Naive thymus-derived CD4-positive, alpha-beta T cell (primary cell): ENCODE data around the gene DBH. TPM values are rescaled to one million over a fixed set of nuclear protein-coding genes. Genes with fewer than 3 reads are reported as not detected.

Source experiments
- ATAC-seq: fragments of 150-1000 bp; cut with Tn5 transposase; 2 replicates; pipeline ENCODE4 v1.10.0; 2021; ENCODE audit warnings: mild to moderate bottlenecking, moderate library complexity
- CTCF ChIA-PET: fragments of 350-600 bp; sonication (Branson Sonifier 250); formaldehyde crosslinking; loops from one replicate; lab custom pipeline; 2021; ENCODE audit warnings: antibody characterized with exemption; lab: Charles Lee
- POLR2A ChIA-PET: fragments of 350-600 bp; sonication (Branson Sonifier 250); formaldehyde crosslinking; loops from one replicate; lab custom pipeline; 2021; ENCODE audit warnings: antibody characterized with exemption, inconsistent platforms; lab: Charles Lee
- DNase-seq, 9 donors: peaks; one replicate each; pipeline versions ENCODE4 v3.0.0 to v3.0.0-alpha.2; 2020 to 2022; ENCODE audit warnings: mixed read lengths in 1 of 9
- H3K27ac ChIP-seq: one replicate; pipeline ENCODE4 v1.7.0; 2013; ENCODE audit warnings: mild to moderate bottlenecking, low read depth, low read length, moderate library complexity
- H3K27me3 ChIP-seq, 2 donors: one replicate each; pipeline ENCODE4 v1.7.0; 2013; ENCODE audit warnings: low read length in 2 of 2, mild to moderate bottlenecking in 2 of 2, moderate library complexity in 2 of 2; ENCODE audit not compliant: control insufficient read depth in 2 of 2, insufficient read depth in 2 of 2
- H3K36me3 ChIP-seq, 3 experiments: 1 replicate in 2 of 3; 2 replicates in 1 of 3; pipeline ENCODE4 v1.7.0; 2013; ENCODE audit warnings: low read length in 3 of 3, mild to moderate bottlenecking in 3 of 3, moderate library complexity in 1 of 3; ENCODE audit not compliant: insufficient read depth in 3 of 3, control insufficient read depth in 2 of 3
- H3K4me1 ChIP-seq, 2 donors: one replicate each; pipeline ENCODE4 v1.7.0; 2013; ENCODE audit warnings: low read length in 2 of 2, mild to moderate bottlenecking in 2 of 2, moderate library complexity in 1 of 2; ENCODE audit not compliant: control insufficient read depth in 2 of 2, insufficient read depth in 2 of 2
- H3K4me3 ChIP-seq: 2 replicates; pipeline ENCODE4 v1.7.0; 2013; ENCODE audit warnings: mild to moderate bottlenecking, low read length
- H3K9me3 ChIP-seq, 3 experiments: 1 replicate in 2 of 3; 2 replicates in 1 of 3; pipeline ENCODE4 v1.7.0; 2013; ENCODE audit warnings: low read length in 3 of 3; ENCODE audit not compliant: control insufficient read depth in 2 of 3
- H3K27ac Mint-ChIP-seq, 9 donors: one replicate each; pipeline ENCODE4 v1.8.0; 2020 to 2022; ENCODE audit warnings: mixed read lengths in 9 of 9, mild to moderate bottlenecking in 8 of 9, moderate library complexity in 5 of 9, inconsistent platforms in 2 of 9
- H3K27me3 Mint-ChIP-seq, 5 donors: one replicate each; pipeline ENCODE4 v1.8.0; 2021 to 2022; ENCODE audit warnings: mixed read lengths in 5 of 5, mild to moderate bottlenecking in 1 of 5
- H3K36me3 Mint-ChIP-seq, 5 donors: one replicate each; pipeline ENCODE4 v1.8.0; 2020 to 2022; ENCODE audit warnings: mixed read lengths in 5 of 5, mild to moderate bottlenecking in 3 of 5, inconsistent platforms in 1 of 5
- H3K4me1 Mint-ChIP-seq, 7 donors: one replicate each; pipeline ENCODE4 v1.8.0; 2020 to 2022; ENCODE audit warnings: mixed read lengths in 7 of 7, mild to moderate bottlenecking in 3 of 7, inconsistent platforms in 1 of 7
- H3K4me3 Mint-ChIP-seq, 10 donors: one replicate each; pipeline ENCODE4 v1.8.0; 2020 to 2022; ENCODE audit warnings: mild to moderate bottlenecking in 10 of 10, mixed read lengths in 10 of 10, moderate library complexity in 6 of 10, inconsistent platforms in 2 of 10
- H3K9me3 Mint-ChIP-seq, 11 donors: one replicate each; pipeline ENCODE4 v1.8.0; 2020 to 2022; ENCODE audit warnings: mixed read lengths in 11 of 11, mild to moderate bottlenecking in 4 of 11, inconsistent platforms in 1 of 11, moderate library complexity in 1 of 11
- intact Hi-C, 2 donors: fragments of 100-400 bp; cut with micrococcal nuclease; formaldehyde crosslinking; loops; one replicate each; pipeline ENCODE4 v1.15.1; 2023
- polyA plus RNA-seq, 2 donors: library from polyadenylated mRNA; unstranded; fragments of 300-500 nt; fragmentation: Illumina TruSeq; gene quantifications; one replicate each; pipeline ENCODE4 v1.2.3, GENCODE V29; 2021
- total RNA-seq, 6 experiments: library from RNA in 5 of 6; stranded (reverse) in 5 of 6; gene quantifications; 1 replicate in 5 of 6; 2 replicates in 1 of 6; pipeline ENCODE4 v1.2.3 and lab custom pipeline; 2021 to 2026

The DBH gene
- total and polyA plus RNA-seq, 7 experiments from 2014 or later = 0.08 to 1.2 (median 0.17) TPM; not detected in 1

DNA sequence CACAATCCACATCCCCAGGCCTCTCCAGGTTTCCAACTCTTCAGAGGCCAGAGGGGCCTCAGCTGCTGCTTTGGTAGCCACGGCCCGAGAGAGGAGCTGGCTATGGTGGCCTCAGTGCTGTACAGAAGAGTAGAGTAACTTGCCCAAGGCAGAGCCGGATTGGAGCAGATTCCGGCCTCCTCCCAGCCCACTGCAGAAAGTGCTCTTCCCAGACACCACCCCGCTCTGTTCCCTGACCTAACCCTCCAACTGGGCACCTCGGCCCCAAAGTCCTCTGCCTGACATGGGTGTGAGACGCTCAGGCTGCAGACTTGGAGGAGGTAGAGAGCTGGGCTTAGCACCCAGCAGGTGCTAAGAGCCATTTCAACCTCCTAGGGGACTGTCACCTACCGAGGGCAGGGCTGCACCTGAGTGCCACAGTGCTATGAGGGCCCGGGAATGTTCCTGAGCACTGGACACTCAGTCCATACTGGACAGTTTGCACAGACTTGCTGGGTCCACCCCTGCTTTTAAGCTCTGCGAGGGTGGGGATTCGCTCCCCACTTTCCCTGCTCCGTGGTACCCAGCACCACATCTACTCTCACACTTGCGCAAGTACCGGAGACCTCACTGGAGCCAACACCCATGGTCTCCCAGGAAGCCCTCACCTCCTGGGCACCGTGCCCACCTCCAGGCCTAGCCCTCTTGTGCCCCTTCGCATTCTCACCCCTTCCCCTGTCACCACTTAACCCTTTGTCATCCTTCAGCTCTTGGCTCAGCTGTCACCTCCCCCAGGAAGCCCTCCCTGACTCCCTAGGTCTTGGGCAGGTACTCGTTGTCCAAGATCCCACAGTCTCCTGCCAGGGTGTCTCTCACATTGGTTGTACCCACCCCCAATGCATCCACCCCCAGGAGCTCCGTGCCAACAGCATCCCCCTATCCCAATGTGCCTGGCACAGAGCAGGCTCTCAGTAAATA, 49.8 kb downstream of the DBH start:
- Mint-ChIP-seq H3K27me3 (no peaks in the 10 kb centered on the region), H3K36me3 (peaks cover 0 to 7% (median 0%) of the 10 kb centered on the region in 5 donors), H3K27ac (peak overlapping the region; percentile 58 to 100 (median 99)), H3K4me3 (peak overlapping the region in 1 of 10 donors; percentile 21), H3K9me3 (peaks cover 0 to 3% (median 0%) of the 10 kb centered on the region in 11 donors), H3K4me1 (peaks cover 10 to 50% (median 33%) of the 10 kb centered on the region in 7 donors)
- H3K4me1 ChIP-seq = peaks cover 28 to 44% of the 10 kb centered on the region in 2 donors
- no peaks in the 10 kb centered on the region for H3K9me3 ChIP-seq
- CTCF ChIA-PET = interaction anchor here (0.5 to 4.6 kb wide), 3 partner anchors 16 to 54 kb away, joined by 3 to 29 read pairs (median 3); no protein-coding TSS in a partner anchor
- POLR2A ChIA-PET = interaction anchor here (1.2 to 18.3 kb wide), 4 partner anchors 9 to 30 kb away, joined by 3 to 448 read pairs (median 6); no protein-coding TSS in a partner anchor
- H3K4me3 ChIP-seq = no peak overlapping the region
- H3K36me3 ChIP-seq = peaks cover 0 to 19% (median 0%) of the 10 kb centered on the region in 3 experiments
- H3K27ac ChIP-seq = peak overlapping the region; percentile 95
- H3K27me3 ChIP-seq = no peaks in the 10 kb centered on the region
- intact Hi-C loops = no loop called here
- ATAC-seq (no peak), DNase-seq (no peak)

GRCh38 chr9:133686642-133687575, 50.7 kb downstream of the DBH start:
- no peaks in the 10 kb centered on the region for H3K27me3 ChIP-seq
- peaks cover 28 to 36% of the 10 kb centered on the region in 2 donors for H3K4me1 ChIP-seq
- no peak overlapping the region for H3K27ac ChIP-seq
- ATAC-seq (no peak), DNase-seq (no peak)
- H3K36me3 ChIP-seq = peaks cover 0 to 23% (median 0%) of the 10 kb centered on the region in 3 experiments
- ChIA-PET POLR2A (interaction anchor here (1.3 to 18.3 kb wide), 3 partner anchors 10 to 19 kb away, joined by 3 to 448 read pairs (median 8); no protein-coding TSS in a partner anchor), CTCF (interaction anchor here (1.1 to 4.6 kb wide), 2 partner anchors 15 to 36 kb away, joined by 3 to 29 read pairs; no protein-coding TSS in a partner anchor)
- Mint-ChIP-seq H3K27ac (peak overlapping the region; percentile 36 to 100 (median 99)), H3K9me3 (peaks cover 0 to 2% (median 0%) of the 10 kb centered on the region in 11 donors), H3K4me3 (no peak overlapping the region), H3K4me1 (peaks cover 12 to 44% (median 27%) of the 10 kb centered on the region in 7 donors), H3K27me3 (no peaks in the 10 kb centered on the region), H3K36me3 (peaks cover 0 to 10% (median 0%) of the 10 kb centered on the region in 5 donors)
- intact Hi-C loops = no loop called here
- no peaks in the 10 kb centered on the region for H3K9me3 ChIP-seq
- H3K4me3 ChIP-seq = no peak overlapping the region

GRCh38 chr9:133687856-133688761, 51.9 kb downstream of the DBH start:
- Histone ChIP-seq H3K4me1 (peaks cover 17 to 24% of the 10 kb centered on the region in 2 donors), H3K27me3 (no peaks in the 10 kb centered on the region), H3K36me3 (peaks cover 0 to 30% (median 0%) of the 10 kb centered on the region in 3 experiments), H3K9me3 (no peaks in the 10 kb centered on the region), H3K27ac (no peak overlapping the region), H3K4me3 (no peak overlapping the region)
- intact Hi-C loops = no loop called here
- DNase-seq (no peak), ATAC-seq (no peak)
- peak overlapping the region in 7 of 9 donors; percentile 59 to 100 (median 80) for H3K27ac Mint-ChIP-seq
- H3K27me3 Mint-ChIP-seq = no peaks in the 10 kb centered on the region
- peaks cover 17 to 37% (median 23%) of the 10 kb centered on the region in 7 donors for H3K4me1 Mint-ChIP-seq
- H3K4me3 Mint-ChIP-seq = no peak overlapping the region
- ChIA-PET POLR2A (interaction anchor here (2.3 to 18.3 kb wide), 2 partner anchors 11 to 18 kb away, joined by 8 to 448 read pairs; no protein-coding TSS in a partner anchor), CTCF (no interaction called here)
- H3K36me3 Mint-ChIP-seq = peaks cover 0 to 12% (median 0%) of the 10 kb centered on the region in 5 donors
- no peaks in the 10 kb centered on the region for H3K9me3 Mint-ChIP-seq

DNA sequence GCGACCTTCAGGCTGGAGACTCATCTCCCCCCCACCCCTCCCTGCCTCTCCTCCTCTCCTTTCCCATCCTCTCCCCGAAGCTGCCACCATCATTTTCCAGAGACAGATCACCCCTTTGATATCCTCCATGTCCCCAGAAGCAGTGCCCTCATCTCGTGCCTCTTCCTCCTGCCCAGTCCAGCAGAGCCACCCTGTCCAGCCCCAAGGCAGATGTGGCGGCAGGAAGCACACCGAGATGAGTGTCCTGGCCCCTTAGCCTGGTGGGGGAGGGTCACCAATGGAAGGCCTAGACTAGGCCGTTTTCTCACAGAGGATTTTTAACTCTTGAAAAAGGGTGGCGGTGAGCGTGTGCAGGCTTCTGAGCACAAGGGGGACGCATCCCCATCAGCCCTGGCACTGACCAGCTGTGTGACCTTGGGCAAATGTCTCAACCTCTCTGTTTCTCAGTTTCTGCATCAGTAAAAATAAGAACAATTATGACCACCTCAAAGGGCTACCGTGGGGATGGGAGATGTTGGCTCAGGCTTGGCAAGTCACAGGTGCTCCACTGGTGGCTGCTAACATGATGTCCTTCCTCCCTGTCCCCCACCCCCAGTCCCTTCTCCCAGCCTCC, 53.1 kb downstream of the DBH start:
- POLR2A ChIA-PET = interaction anchor here (18.3 kb wide), 1 partner anchor 17 kb away, joined by 448 read pairs; no protein-coding TSS in a partner anchor
- H3K27ac Mint-ChIP-seq = peak overlapping the region in 3 of 9 donors; percentile 52 to 73 (median 72)
- no peak for ATAC-seq

GRCh38 chr9:133690081-133690561, 54.0 kb downstream of the DBH start:
- H3K27me3 ChIP-seq = no peaks in the 10 kb centered on the region
- H3K36me3 Mint-ChIP-seq = peaks cover 0 to 28% (median 6%) of the 10 kb centered on the region in 5 donors
- H3K4me3 ChIP-seq = no peak overlapping the region
- POLR2A ChIA-PET = interaction anchor here (0.5 to 18.3 kb wide), 2 partner anchors 16 to 179 kb away, joined by 3 to 448 read pairs; no protein-coding TSS in a partner anchor
- peaks cover 0 to 48% (median 0%) of the 10 kb centered on the region in 3 experiments for H3K36me3 ChIP-seq
- H3K4me3 Mint-ChIP-seq = no peak overlapping the region
- H3K4me1 Mint-ChIP-seq = peaks cover 4 to 19% (median 13%) of the 10 kb centered on the region in 7 donors
- H3K9me3 Mint-ChIP-seq = no peaks in the 10 kb centered on the region
- no peak overlapping the region for H3K27ac ChIP-seq
- peaks cover 0 to 4% of the 10 kb centered on the region in 2 donors for H3K4me1 ChIP-seq
- intact Hi-C loops = no loop called here
- peak overlapping the region in 2 of 9 donors; percentile 67 to 73 for H3K27ac Mint-ChIP-seq
- H3K9me3 ChIP-seq = no peaks in the 10 kb centered on the region
- ATAC-seq = no peak
- DNase-seq = no peak
- CTCF ChIA-PET = interaction anchor here (3.1 kb wide), 1 partner anchor 11 kb away, joined by 10 read pairs; no protein-coding TSS in a partner anchor
- H3K27me3 Mint-ChIP-seq = no peaks in the 10 kb centered on the region

More for the DNA sequence above, 53.1 kb downstream of the DBH start:
- H3K4me1 Mint-ChIP-seq = peaks cover 5 to 26% (median 14%) of the 10 kb centered on the region in 7 donors
- Histone ChIP-seq H3K36me3 (peaks cover 0 to 42% (median 0%) of the 10 kb centered on the region in 3 experiments), H3K4me1 (peaks cover 5 to 13% of the 10 kb centered on the region in 2 donors), H3K27ac (no peak overlapping the region), H3K4me3 (no peak overlapping the region), H3K27me3 (no peaks in the 10 kb centered on the region), H3K9me3 (no peaks in the 10 kb centered on the region)
- no peak for DNase-seq
- CTCF ChIA-PET = no interaction called here
- no peaks in the 10 kb centered on the region for H3K9me3 Mint-ChIP-seq
- H3K36me3 Mint-ChIP-seq = peaks cover 0 to 21% (median 0%) of the 10 kb centered on the region in 5 donors
- intact Hi-C loops = no loop called here
- no peak overlapping the region for H3K4me3 Mint-ChIP-seq
- no peaks in the 10 kb centered on the region for H3K27me3 Mint-ChIP-seq
